GM19238 (cell line): ENCODE measurements around the gene UNG.
"Not testable (repeated sequence)": the region's sequence is repeated elsewhere in the genome, so short reads cannot be mapped to it uniquely, and the experiment has no call there.

Experiments used
- DNase-seq: peaks from one replicate; pipeline ENCODE4 v3.0.0; 2011; ENCODE audit warnings: low spot score; ENCODE audit not compliant: insufficient read length

UNG gene

DNA sequence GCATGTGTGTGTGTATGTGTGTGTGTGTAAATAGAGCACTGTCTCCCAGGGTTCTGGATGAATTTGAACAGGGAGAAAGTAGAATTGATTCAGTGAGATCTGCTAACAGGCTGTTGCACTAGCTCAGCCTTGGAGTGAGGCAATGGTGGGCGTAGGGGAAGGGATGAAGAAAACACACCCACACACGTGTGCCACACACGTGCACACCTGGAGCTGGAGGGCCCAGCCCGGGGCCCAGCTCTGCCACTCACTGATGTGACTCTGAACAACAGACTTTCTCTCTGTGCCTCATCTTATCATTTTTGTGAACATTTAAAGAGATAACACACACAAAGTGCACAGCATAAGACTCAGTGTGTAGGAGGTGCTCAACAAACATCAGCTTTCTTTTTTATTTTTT is 23.2 kb downstream of the UNG start:
- no peak for DNase-seq

DNA sequence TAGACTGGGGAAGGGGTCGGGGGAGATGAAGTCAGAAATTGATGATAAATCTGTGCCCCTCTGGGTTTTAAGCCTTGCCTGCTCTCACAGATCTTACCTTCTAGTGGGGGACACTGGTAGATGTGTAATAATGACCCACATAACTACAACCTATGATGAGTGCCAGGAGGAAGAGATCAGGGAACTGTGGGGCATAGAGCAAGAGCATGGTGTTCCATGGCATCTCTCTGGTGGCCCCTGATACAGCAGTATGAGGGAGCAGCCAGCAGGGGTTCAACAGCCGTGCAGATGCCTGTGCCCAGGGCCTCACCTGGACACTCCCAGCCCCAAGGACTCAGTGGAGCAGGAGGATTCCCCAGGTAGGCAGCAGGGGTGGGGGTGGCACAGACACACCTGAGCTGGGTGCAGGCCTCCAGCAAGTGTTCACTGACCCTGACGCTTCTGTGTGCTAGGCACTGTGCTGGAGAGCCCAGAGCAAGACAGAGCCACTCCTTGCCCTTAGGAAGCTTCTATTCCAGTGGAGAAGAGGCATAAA is 24.0 kb downstream of the UNG start:
- DNase-seq, result no peak

DNA sequence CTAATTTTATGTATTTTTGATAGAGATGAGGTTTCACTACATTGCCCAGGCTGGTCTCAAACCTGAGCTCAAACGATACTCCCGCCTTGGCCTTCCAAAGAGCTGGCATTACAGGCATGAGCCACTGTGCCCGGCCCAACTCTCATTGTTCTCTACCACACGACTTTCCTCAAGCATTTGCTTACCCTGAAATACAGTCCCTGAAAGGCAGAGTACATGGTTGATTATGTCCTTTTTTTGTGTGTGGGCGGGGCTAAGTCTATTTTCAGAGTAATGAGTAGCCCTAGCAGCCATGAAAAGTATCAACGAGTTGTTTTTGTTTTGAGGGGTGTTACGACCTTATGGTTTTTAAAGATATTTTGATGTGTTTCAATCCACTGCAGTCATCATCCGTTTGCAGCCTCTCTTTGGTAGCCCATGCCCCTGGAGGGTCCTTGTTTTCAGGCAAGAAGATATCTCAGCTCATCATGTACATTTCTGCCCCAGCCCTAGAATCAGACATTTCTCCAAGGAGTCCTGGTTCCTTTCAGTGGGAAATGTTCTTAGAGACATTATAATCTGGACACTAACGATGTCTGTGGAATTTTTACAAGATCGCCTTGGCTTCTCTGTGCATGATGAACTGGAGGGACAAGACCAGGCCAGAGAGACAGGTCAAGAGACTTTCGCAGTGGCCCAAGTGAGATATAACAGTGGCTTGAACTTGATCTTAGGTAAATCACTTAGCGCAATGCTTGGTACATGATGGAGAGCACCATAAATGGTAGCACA is 27.7 kb downstream of the UNG start:
- DNase-seq, result no peak

- DNase-seq, result no peak
These were observed 28.4 kb downstream of the UNG start for GRCh38 chr12:109125791-109126190.

GRCh38 chr12:109126784-109127183 is 29.4 kb downstream of the UNG start:
- no peak for DNase-seq

- DNase-seq, result no peak
These were observed 30.3 kb downstream of the UNG start for GRCh38 chr12:109127533-109128242.

GRCh38 chr12:109130297-109131153 is 33.1 kb downstream of the UNG start:
- no peak for DNase-seq

DNA sequence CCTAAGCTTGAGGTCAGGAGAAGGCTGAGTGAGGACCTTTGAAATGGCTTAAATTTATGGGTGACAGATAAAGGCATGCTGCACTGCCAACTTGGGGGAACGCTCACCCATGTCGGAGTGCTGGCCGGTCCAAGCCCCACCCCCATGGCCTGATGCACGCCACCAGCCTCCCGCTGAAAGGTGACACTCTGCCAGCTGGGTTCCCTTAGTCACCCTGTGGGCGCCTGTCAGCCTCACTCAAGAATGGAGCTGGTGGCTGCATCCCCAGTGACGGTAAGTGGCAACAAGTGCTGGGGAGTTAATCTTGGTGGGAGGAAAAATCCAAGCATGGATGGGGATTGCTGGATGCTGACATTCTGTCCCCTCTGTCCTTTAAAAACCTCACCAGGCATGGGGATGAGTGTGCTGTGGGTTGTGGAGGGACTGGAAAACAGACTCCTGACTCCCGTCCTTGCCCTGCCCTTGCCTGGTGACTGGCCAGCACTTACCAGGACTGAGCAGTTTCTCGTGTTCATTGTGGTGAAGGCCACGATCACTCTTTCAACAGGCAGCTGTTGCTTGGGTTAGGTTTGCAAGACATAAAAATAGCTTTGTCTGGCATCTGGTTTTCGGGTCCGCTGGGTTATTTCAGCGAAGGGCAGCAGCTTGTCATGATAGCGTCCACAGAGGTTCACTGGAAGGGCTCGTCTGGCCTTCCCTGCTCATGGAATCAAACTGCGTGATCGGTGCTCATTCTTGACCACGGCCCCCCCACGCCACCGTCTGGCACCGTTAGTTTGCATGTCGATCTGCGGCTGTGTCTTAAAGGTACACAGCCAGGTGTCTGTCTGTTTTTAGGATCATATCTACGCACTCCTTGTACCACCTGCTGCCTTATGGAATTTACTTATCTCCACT is 34.0 kb downstream of the UNG start:
- DNase-seq, result no peak

DNA sequence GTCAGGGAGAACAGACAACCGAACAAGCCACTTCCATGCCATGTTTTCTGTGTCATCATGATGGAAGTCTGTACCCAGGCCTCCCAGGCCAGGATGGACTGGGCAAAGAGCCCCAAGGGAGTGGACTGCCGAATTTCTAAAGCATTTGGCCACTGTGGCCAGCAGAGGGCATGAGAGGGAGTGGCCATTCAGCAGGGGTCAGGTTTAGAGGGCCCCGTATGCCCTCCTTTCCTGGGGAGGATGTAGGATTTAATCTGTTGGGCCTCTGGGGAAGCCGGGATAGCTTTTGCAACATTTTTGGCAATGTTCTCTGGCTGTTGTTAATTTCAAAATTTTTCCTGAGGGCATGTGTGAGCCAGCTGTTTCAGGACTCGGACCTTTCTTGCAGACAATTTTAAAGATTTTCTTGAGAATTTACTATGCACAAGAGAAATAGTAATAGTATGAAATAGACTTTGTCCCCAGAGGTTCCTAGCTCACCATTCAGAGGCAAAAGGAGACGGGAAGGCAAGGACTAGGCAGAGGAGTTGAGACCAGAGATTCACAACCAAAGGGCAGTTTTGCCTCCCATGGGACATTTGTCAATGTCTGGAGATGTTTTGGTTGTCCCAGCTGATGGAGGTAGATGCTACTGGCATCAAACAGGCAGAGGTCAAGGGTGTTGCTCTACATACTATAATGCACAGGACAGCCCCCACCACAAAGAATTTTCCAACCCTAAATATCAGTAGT is 37.0 kb downstream of the UNG start:
- DNase-seq, result no peak

DNA sequence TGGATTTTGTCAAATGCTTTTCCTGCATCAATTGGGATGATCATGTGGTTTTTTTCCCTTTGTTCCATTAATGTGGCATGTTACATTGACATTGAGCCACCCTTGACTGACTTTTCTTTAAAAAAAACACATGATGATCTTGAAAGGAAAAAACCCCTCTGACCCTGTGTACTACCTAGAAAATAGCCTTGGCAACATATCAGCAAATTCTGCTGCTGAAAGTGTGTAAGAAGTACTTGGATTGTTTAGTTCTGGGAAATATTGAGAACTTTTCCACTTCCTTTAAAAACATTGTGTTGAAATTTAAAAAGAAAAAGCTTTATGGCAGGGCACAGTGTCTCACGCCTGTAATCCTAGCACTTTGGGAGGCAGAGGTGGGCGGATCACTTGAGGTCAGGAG is 39.7 kb downstream of the UNG start:
- no peak for DNase-seq

GRCh38 chr12:109139360-109139759 is 42.0 kb downstream of the UNG start:
- DNase-seq, result no peak

- DNase-seq, result no peak
These were observed 42.4 kb downstream of the UNG start for GRCh38 chr12:109139791-109140190.

DNA sequence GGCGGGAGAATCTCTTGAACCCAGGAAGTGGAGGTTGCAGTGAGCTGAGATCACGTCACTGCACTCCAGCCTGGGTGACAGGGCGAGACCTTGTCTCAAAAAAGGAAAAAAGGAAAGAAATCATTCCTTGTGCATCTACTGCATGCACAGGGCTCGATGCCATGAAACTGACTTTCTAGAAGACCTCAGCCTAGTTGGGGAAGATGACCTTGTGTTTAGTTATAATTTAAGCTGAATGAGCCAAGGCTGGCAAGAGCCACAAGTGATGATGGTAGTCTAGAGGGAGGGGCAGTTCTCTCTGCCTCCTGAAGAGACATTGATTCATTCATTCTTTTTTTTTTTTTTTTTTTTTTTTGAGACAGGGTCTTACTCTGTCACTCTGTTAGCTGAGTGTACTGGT is 43.2 kb downstream of the UNG start:
- DNase-seq, result no peak

- no peak for DNase-seq
These were observed 46.8 kb downstream of the UNG start for GRCh38 chr12:109144224-109144623.

DNA sequence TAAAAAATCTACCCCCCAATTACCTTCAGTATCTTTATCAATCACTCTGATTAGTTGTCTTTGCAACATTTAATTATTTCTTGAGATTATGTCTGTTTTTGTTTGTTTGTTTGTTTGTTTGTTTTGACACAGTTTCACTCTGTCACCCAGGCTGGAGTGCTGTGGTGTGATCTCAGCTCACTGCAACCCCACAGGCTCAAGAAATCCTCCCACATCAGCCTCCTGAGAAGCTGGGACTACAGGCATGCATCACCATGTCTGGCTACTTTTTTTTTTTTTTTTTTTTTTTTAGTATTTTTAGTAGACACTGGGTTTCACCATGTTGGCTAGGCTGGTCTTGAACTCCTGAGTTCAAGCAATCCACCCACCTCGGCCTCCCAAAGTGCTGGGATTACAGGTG is 49.7 kb downstream of the UNG start:
- not testable (repeated sequence) for DNase-seq

GRCh38 chr12:109147954-109148353 is 50.6 kb downstream of the UNG start:
- no peak for DNase-seq

- no peak for DNase-seq
These were observed 52.8 kb downstream of the UNG start for GRCh38 chr12:109150124-109150640.

GRCh38 chr12:109151457-109151856 is 54.1 kb downstream of the UNG start:
- no peak for DNase-seq

GRCh38 chr12:109153821-109154441 is 56.5 kb downstream of the UNG start:
- DNase-seq, result no peak
